ENCODE measurements around the gene CHADL. TPM values are rescaled to one million over a fixed set of nuclear protein-coding genes. Genes with fewer than 3 reads are reported as not detected.

The CHADL gene
- total RNA-seq, 1 donor from 2014 or later = 0.61 TPM

- Mint-ChIP-seq H3K27ac (ENCODE audit: unreplicated experiment) (no peak overlapping the region), H3K9me3 (no peaks in the 10 kb centered on the region), H3K36me3 (ENCODE audit: low read depth) (no peaks in the 10 kb centered on the region), H3K4me3 (peak overlapping the region; percentile 42), H3K4me1 (peaks cover 18% of the 10 kb centered on the region), H3K27me3 (ENCODE audit: low read depth) (peaks cover 40% of the 10 kb centered on the region)
- no peak for TF ChIP-seq CTCF (conservative IDR thresholded peaks at IDR 0.05)
- DNase-seq (ENCODE audit: low read depth, low spot score) = no peak
Observed at GRCh38 chr22:41203118-41203517, 37.6 kb downstream of the CHADL start.

- Mint-ChIP-seq H3K27ac (ENCODE audit: unreplicated experiment) (no peak overlapping the region), H3K27me3 (ENCODE audit: low read depth) (peaks cover 53% of the 10 kb centered on the region), H3K9me3 (no peaks in the 10 kb centered on the region), H3K4me1 (peaks cover 29% of the 10 kb centered on the region), H3K36me3 (ENCODE audit: low read depth) (no peaks in the 10 kb centered on the region), H3K4me3 (peak overlapping the region; percentile 5)
- DNase-seq (ENCODE audit: low read depth, low spot score) = no peak
- TF ChIP-seq CTCF (conservative IDR thresholded peaks at IDR 0.05) = no peak
Observed at GRCh38 chr22:41201141-41201540, 39.6 kb downstream of the CHADL start.

DNA sequence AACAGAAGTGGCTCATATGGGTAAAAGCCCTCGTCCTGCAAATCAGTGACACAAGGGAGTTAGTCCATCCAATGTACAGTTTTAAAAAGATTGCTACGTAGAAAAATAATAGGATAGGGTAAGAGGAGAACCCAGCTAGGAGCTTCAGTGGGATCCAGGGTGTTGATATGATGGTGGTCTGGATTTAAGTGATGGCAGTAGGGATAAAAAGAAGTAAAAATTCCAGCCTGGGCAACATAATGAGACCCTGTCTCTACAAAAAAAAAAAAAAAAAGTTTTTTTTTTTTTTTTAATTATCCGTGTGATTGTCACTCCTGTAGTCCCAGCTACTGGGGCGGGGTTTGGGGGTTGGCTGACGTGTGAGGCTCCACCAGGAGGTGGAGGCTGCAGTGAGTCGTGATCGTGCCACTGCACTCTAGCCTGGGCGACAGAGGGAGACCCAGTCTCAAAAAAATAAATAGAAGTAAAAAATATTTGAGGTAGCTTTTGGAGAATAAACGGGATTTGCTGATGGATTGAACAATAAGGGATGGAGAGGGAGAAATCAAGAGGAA is 42.6 kb downstream of the CHADL start:
- peaks cover 52% of the 10 kb centered on the region for H3K27me3 Mint-ChIP-seq (ENCODE audit: low read depth)
- TF ChIP-seq CTCF (conservative IDR thresholded peaks at IDR 0.05) = peak; percentile 26
- no peaks in the 10 kb centered on the region for H3K9me3 Mint-ChIP-seq
- DNase-seq (ENCODE audit: low read depth, low spot score) = no peak
- peak overlapping the region; percentile 94 for H3K4me3 Mint-ChIP-seq
- H3K27ac Mint-ChIP-seq (ENCODE audit: unreplicated experiment) = no peak overlapping the region
- H3K36me3 Mint-ChIP-seq (ENCODE audit: low read depth) = no peaks in the 10 kb centered on the region
- peaks cover 15% of the 10 kb centered on the region for H3K4me1 Mint-ChIP-seq

GRCh38 chr22:41197038-41197972 is 43.4 kb downstream of the CHADL start:
- peaks cover 51% of the 10 kb centered on the region for H3K27me3 Mint-ChIP-seq (ENCODE audit: low read depth)

GRCh38 chr22:41193829-41194228 is 46.9 kb downstream of the CHADL start:
- Mint-ChIP-seq H3K4me3 (no peak overlapping the region), H3K4me1 (peaks cover 15% of the 10 kb centered on the region), H3K9me3 (no peaks in the 10 kb centered on the region), H3K36me3 (ENCODE audit: low read depth) (no peaks in the 10 kb centered on the region), H3K27ac (ENCODE audit: unreplicated experiment) (no peak overlapping the region), H3K27me3 (ENCODE audit: low read depth) (peaks cover 29% of the 10 kb centered on the region)
- no peak for DNase-seq (ENCODE audit: low read depth, low spot score)
- no peak for TF ChIP-seq CTCF (conservative IDR thresholded peaks at IDR 0.05)

More at GRCh38 chr22:41197038-41197972, 43.4 kb downstream of the CHADL start:
- TF ChIP-seq CTCF (conservative IDR thresholded peaks at IDR 0.05) = peak; percentile 22
- H3K9me3 Mint-ChIP-seq = no peaks in the 10 kb centered on the region
- peak; percentile 71 for DNase-seq (ENCODE audit: low read depth, low spot score)
- peaks cover 15% of the 10 kb centered on the region for H3K4me1 Mint-ChIP-seq
- no peak overlapping the region for H3K27ac Mint-ChIP-seq (ENCODE audit: unreplicated experiment)
- H3K4me3 Mint-ChIP-seq = peak overlapping the region; percentile 94
- H3K36me3 Mint-ChIP-seq (ENCODE audit: low read depth) = no peaks in the 10 kb centered on the region

Data from neural crest cell (in vitro differentiated cells).